Endothelial cell of umbilical vein (primary cell): Measurements from ENCODE around the gene PAX2. TPM values are rescaled to one million over a fixed set of nuclear protein-coding genes. Genes with fewer than 3 reads are reported as not detected.

ENCODE experiments used
- BruUV-seq: library from RNA; stranded (reverse); fragments of 400-500 nt; replicated peaks from 2 replicates; lab custom pipeline; 2021; lab: Mats Ljungman, UMichigan
- CTCF ChIA-PET: fragments of 300-600, 350-600 bp; sonication (Branson Sonifier 250); formaldehyde crosslinking; loops from one replicate; lab custom pipeline; 2021; ENCODE audit warnings: antibody characterized with exemption, inconsistent platforms; lab: Charles Lee
- POLR2A ChIA-PET: fragments of 300-600, 350-600 bp; sonication (Branson Sonifier 250); formaldehyde crosslinking; loops from one replicate; lab custom pipeline; 2021; ENCODE audit warnings: antibody characterized with exemption, inconsistent platforms; lab: Charles Lee
- DNase-seq: peaks from one replicate; pipeline ENCODE4 v3.0.0-alpha.2; 2011; ENCODE audit warnings: low read depth, low spot score
- FAIRE-seq: peaks from 2 replicates; lab custom pipeline; 2011; peaks lifted over from hg19 to GRCh38; lab: Jason Lieb, UNC
- H2AFZ ChIP-seq: 2 replicates; pipeline ENCODE4 v1.6.0; 2012; ENCODE audit warnings: low read depth, low read length, control low read depth, inconsistent platforms
- H3K27ac ChIP-seq: 2 replicates; pipeline ENCODE4 v1.5.1; 2011; ENCODE audit warnings: low read depth, mild to moderate bottlenecking, control low read depth, low read length, moderate library complexity; ENCODE audit not compliant: insufficient read depth
- H3K27me3 ChIP-seq, 2 experiments: 2 replicates each; pipeline versions ENCODE4 v1.6.0 to v1.6.1; 2011; ENCODE audit warnings: low read length in 2 of 2, mixed read lengths in 1 of 2; ENCODE audit not compliant: control insufficient read depth in 2 of 2, insufficient read depth in 2 of 2
- H3K36me3 ChIP-seq, 2 experiments: 2 replicates in 1 of 2; 3 replicates in 1 of 2; pipeline ENCODE4 v1.5.1; 2011; ENCODE audit warnings: low read length in 2 of 2, mild to moderate bottlenecking in 1 of 2, moderate library complexity in 1 of 2; ENCODE audit not compliant: control insufficient read depth in 2 of 2, insufficient read depth in 2 of 2; ENCODE audit errors: extremely low read depth in 1 of 2
- H3K4me1 ChIP-seq: 3 replicates; pipeline ENCODE4 v1.5.1; 2011; ENCODE audit warnings: mild to moderate bottlenecking, low read length; ENCODE audit not compliant: control insufficient read depth, insufficient read depth; ENCODE audit errors: extremely low read depth
- H3K4me2 ChIP-seq: 2 replicates; pipeline ENCODE4 v1.6.1; 2011; ENCODE audit warnings: low read length, control low read depth, mixed read lengths; ENCODE audit not compliant: insufficient read depth
- H3K4me3 ChIP-seq, 3 experiments: fragments of 200-600 bp in 1 of 3; sonication (generic), shearing (Covaris generic) in 1 of 3; replicated peaks in 1 of 3; 2 replicates each; pipeline ENCODE4 v1.5.1; 2011 to 2016; ENCODE audit warnings: control low read depth in 3 of 3, low read length in 3 of 3, mild to moderate bottlenecking in 2 of 3, inconsistent platforms in 1 of 3, low read depth in 1 of 3, moderate library complexity in 1 of 3; ENCODE audit not compliant: insufficient read depth in 1 of 3
- H3K79me2 ChIP-seq: 2 replicates; pipeline ENCODE4 v1.6.0; 2012; ENCODE audit warnings: low read length, inconsistent platforms; ENCODE audit not compliant: control insufficient read depth, insufficient read depth
- H3K9ac ChIP-seq: replicated peaks from 2 replicates; pipeline ENCODE3; 2011; ENCODE audit warnings: low read length, control low read depth; ENCODE audit not compliant: insufficient read depth; ENCODE audit errors: extremely low read depth
- H3K9me1 ChIP-seq: replicated peaks from 3 replicates; pipeline ENCODE4 v1.6.0; 2011; ENCODE audit warnings: mild to moderate bottlenecking, low read length; ENCODE audit not compliant: control insufficient read depth, insufficient read depth; ENCODE audit errors: extremely low read depth
- H3K9me3 ChIP-seq: replicated peaks from 2 replicates; pipeline ENCODE4 v1.5.1; 2012; ENCODE audit warnings: low read length, inconsistent platforms; ENCODE audit not compliant: control insufficient read depth, insufficient read depth
- H4K20me1 ChIP-seq: replicated peaks from 2 replicates; pipeline ENCODE3; 2011; ENCODE audit warnings: mild to moderate bottlenecking, low read length; ENCODE audit not compliant: control insufficient read depth, insufficient read depth; ENCODE audit errors: extremely low read depth
- EZH2 ChIP-seq: IDR thresholded peaks from 2 replicates; pipeline ENCODE4 v1.6.1; 2012; ENCODE audit warnings: borderline replicate concordance, low read depth, mild to moderate bottlenecking, moderate library complexity, low read length, inconsistent platforms; ENCODE audit not compliant: severe bottlenecking
- FOS ChIP-seq: IDR thresholded peaks from 2 replicates; pipeline ENCODE4 v1.6.1; 2011; ENCODE audit warnings: mild to moderate bottlenecking, low read length, moderate library complexity, borderline replicate concordance; ENCODE audit not compliant: insufficient read depth
- GATA2 ChIP-seq: IDR thresholded peaks from 2 replicates; pipeline ENCODE4 v1.7.0; 2011; ENCODE audit warnings: low read depth, mild to moderate bottlenecking, moderate library complexity, mixed read lengths, low read length; ENCODE audit not compliant: insufficient read length, insufficient read depth
- JUN ChIP-seq: IDR thresholded peaks from 2 replicates; pipeline ENCODE4 v1.6.1; 2011; ENCODE audit warnings: borderline replicate concordance, low read depth; ENCODE audit not compliant: insufficient read length, insufficient read depth
- MAX ChIP-seq: IDR thresholded peaks from 2 replicates; pipeline ENCODE4 v1.6.1; 2011; ENCODE audit not compliant: insufficient read depth, insufficient read length
- MYC ChIP-seq: IDR thresholded peaks from one replicate; pipeline ENCODE4 v1.6.1; 2011; ENCODE audit warnings: mild to moderate bottlenecking, low read depth, low read length
- POLR2A ChIP-seq: IDR thresholded peaks from 2 replicates; pipeline ENCODE4 v1.6.1; 2012; ENCODE audit warnings: low read depth, mild to moderate bottlenecking, control low read depth, low read length
- POLR2AphosphoS5 ChIP-seq: IDR thresholded peaks from 2 replicates; pipeline ENCODE4 v1.6.1; 2012; ENCODE audit warnings: low read depth, mild to moderate bottlenecking, control low read depth, low read length, moderate library complexity; ENCODE audit not compliant: insufficient read depth
- dilution Hi-C: fragments of 300-500 bp; cut with MboI; formaldehyde crosslinking; loops from one replicate; pipeline ENCODE4 v1.15.0; 2019; ENCODE audit warnings: low sequenced_read_pairs; ENCODE audit not compliant: extremely low pct_ligation_motif_present
- intact Hi-C: fragments of 100-400 bp; cut with micrococcal nuclease; formaldehyde crosslinking; loops from one replicate; pipeline ENCODE4 v1.10.0; 2022
- polyA plus RNA-seq, 4 experiments: library from polyadenylated mRNA; depleted of rRNA in 3 of 4; stranded (reverse) in 3 of 4; unstranded in 1 of 4; fragments of >200 nt; gene quantifications; 2 replicates each; pipeline versions ENCODE4 v1.2.1 to v1.2.3, GENCODE V29; 2011 to 2012; ENCODE audit warnings: missing spikeins in 1 of 4
- total RNA-seq: library from RNA; stranded (reverse); gene quantifications from 2 replicates; pipeline ENCODE4 v1.2.3, GENCODE V29; 2021
- TF ChIP-seq, protein P1 (sequence below), 2 donors: IDR thresholded peaks; 1 replicate in 1 of 2; 2 replicates in 1 of 2; pipeline ENCODE4 v1.5.1; 2011; ENCODE audit warnings: low read length in 2 of 2, mild to moderate bottlenecking in 2 of 2, moderate library complexity in 2 of 2, control low read depth in 1 of 2, inconsistent platforms in 1 of 2, low read depth in 1 of 2; ENCODE audit not compliant: insufficient read depth in 1 of 2; ENCODE audit errors: extremely low read depth in 1 of 2

The PAX2 gene
- total and polyA plus RNA-seq, 2 donors (not counting 3 experiments of a cell fraction or from before 2014, with no cell fraction given) = not detected

- no TSS peak for BruUV-seq
- Histone ChIP-seq H4K20me1 (no peaks in the 10 kb centered on the region), H3K9me3 (no peaks in the 10 kb centered on the region), H2AFZ (no peak overlapping the region), H3K4me2 (no peak overlapping the region), H3K4me3 (no peak overlapping the region), H3K27ac (no peak overlapping the region), H3K4me1 (no peaks in the 10 kb centered on the region), H3K9ac (no peak overlapping the region), H3K79me2 (no peaks in the 10 kb centered on the region), H3K27me3 (peaks cover 74 to 87% of the 10 kb centered on the region in 2 experiments), H3K9me1 (no peaks in the 10 kb centered on the region), H3K36me3 (no peaks in the 10 kb centered on the region)
- ChIA-PET CTCF (no interaction called here), POLR2A (no interaction called here)
- intact Hi-C loops (no loop called here), dilution Hi-C loops (no loop called here)
- DNase-seq (no peak), FAIRE-seq (no peak)
- TF ChIP-seq POLR2AphosphoS5 = no peak
- TF ChIP-seq EZH2 = peak; percentile 79
- no peak for TF ChIP-seq MAX
- TF ChIP-seq GATA2 = no peak
These were observed 29.7 kb upstream of the PAX2 start for GRCh38 chr10:100715445-100716385.

DNA sequence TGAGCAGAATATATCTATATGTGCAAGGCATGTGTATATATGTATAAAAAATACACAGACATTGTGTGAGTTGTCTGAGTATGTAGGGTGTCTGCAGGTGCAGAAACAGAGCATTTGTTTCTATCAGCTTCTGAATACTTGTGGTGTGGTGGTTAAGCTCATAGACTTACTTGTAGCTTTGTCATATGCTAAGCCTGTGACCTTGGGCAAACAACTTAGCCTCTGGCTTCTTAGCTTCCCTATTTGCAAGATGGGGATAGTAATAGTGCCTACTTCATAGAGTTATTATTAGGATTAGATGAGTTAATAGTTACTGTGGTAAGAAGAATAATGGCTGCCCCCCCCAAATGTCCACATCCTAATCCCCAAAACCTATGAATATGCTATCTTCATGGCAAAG, 28.2 kb upstream of the PAX2 start:
- Histone ChIP-seq H3K27ac (no peak overlapping the region), H3K36me3 (no peaks in the 10 kb centered on the region), H2AFZ (no peak overlapping the region), H3K27me3 (peaks cover 65 to 83% of the 10 kb centered on the region in 2 experiments), H3K9me3 (no peaks in the 10 kb centered on the region), H3K4me2 (no peak overlapping the region), H3K79me2 (no peaks in the 10 kb centered on the region), H3K9me1 (no peaks in the 10 kb centered on the region), H3K4me3 (no peak overlapping the region), H4K20me1 (no peaks in the 10 kb centered on the region), H3K9ac (no peak overlapping the region), H3K4me1 (no peaks in the 10 kb centered on the region)
- FAIRE-seq (no peak), DNase-seq (no peak)
- dilution Hi-C loops (no loop called here), intact Hi-C loops (no loop called here)
- BruUV-seq = no TSS peak
- TF ChIP-seq POLR2A (no peak), GATA2 (no peak), EZH2 (no peak), MYC (no peak), FOS (no peak), POLR2AphosphoS5 (no peak), MAX (no peak), JUN (no peak)
- TF ChIP-seq, protein P1, sequence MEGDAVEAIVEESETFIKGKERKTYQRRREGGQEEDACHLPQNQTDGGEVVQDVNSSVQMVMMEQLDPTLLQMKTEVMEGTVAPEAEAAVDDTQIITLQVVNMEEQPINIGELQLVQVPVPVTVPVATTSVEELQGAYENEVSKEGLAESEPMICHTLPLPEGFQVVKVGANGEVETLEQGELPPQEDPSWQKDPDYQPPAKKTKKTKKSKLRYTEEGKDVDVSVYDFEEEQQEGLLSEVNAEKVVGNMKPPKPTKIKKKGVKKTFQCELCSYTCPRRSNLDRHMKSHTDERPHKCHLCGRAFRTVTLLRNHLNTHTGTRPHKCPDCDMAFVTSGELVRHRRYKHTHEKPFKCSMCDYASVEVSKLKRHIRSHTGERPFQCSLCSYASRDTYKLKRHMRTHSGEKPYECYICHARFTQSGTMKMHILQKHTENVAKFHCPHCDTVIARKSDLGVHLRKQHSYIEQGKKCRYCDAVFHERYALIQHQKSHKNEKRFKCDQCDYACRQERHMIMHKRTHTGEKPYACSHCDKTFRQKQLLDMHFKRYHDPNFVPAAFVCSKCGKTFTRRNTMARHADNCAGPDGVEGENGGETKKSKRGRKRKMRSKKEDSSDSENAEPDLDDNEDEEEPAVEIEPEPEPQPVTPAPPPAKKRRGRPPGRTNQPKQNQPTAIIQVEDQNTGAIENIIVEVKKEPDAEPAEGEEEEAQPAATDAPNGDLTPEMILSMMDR (IDR thresholded peaks at IDR 0.05; ENCODE audit: extremely low read depth in 1 of 2, insufficient read depth in 1 of 2, low read depth in 1 of 2, low read length in 2 of 2) = no peak
- POLR2A ChIA-PET = no interaction called here
- CTCF ChIA-PET = no interaction called here
